HG03521 (cell line): ENCODE data around the gene RMRP.
A peak's percentile ranks its signal among the peaks of the same experiment; 100 is the strongest.
"Not testable (repeated sequence)": the region's sequence is repeated elsewhere in the genome, so short reads cannot be mapped to it uniquely, and the experiment has no call there.

Experiments used
- ATAC-seq: cut with Tn5 transposase; IDR thresholded peaks from one replicate; pipeline ENCODE4 v1.9.1; 2021; ENCODE audit warnings: mild to moderate bottlenecking, moderate library complexity; ENCODE audit not compliant: unreplicated experiment

The RMRP gene

DNA sequence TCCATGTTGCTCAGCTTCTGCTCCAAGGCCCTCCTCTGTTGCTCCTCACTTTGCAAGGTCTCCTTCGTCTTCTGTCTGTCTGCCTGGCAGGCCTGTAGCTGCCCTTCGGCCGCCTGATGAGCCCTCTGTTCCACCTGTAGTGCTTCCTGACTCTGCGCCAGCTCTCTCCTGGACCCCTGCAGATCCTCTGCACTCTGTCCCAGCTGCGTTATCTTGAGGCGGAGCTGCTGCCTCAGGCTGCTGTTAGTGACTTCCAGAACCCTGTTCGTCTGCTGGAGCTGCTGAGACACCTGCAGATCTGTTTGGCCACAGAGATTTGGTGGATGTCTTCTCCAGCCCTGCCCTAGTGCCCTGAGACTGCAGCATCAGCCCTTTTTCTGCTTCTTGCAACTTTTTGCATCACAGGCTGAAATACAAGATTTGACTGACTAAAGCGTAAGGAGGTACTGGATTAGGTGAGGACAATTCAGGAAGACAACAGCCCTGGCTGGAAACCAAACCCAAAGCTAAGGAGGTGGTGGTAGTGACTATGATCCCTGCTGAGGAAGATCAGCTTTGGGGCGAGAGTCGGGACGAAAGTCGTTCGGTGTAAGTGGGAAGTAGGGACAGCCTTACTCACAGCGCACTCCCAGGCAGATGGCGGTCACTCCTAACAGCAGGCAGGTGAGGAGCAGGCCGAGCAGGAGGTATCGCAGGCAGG, 41.7 kb downstream of the RMRP start:
- no peak for ATAC-seq

DNA sequence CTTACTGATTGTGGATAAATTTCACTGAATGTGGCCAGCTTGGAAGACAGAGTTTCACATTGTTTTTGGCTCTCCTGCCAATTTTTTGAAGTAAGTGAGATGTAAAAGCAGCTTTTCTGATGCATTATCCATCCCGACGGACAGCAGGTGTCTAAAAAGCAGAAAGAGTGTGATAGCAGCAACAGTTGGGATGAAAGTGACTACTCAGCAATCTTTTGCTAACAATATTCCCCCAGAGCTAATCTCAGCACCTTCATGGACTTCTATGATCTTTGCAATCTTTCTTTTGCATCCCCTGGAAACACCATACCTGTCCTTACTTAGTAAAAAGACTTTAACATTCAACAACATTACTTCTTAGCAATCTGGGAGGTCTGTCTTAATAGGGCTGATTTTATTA, 45.0 kb downstream of the RMRP start:
- ATAC-seq: no peak

DNA sequence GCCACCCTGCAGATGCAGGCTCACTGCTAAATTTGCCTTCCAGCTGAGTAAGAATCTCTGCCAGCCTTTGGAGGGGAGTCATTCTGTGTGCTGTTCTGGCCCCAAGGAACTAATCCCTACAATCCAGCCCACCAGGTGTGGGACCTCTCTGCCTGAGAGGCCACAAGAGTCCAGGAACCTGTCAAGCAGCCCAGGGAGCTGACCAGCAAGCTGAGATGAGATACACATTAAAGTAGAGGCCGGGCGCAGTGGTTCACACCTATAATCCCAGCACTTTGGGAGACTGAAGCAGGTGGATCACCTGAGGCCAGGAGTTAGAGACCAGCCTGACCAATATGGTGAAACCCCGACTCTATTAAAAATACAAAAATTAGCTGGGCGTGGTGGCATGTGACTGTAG, 45.8 kb downstream of the RMRP start:
- not testable (repeated sequence) for ATAC-seq

DNA sequence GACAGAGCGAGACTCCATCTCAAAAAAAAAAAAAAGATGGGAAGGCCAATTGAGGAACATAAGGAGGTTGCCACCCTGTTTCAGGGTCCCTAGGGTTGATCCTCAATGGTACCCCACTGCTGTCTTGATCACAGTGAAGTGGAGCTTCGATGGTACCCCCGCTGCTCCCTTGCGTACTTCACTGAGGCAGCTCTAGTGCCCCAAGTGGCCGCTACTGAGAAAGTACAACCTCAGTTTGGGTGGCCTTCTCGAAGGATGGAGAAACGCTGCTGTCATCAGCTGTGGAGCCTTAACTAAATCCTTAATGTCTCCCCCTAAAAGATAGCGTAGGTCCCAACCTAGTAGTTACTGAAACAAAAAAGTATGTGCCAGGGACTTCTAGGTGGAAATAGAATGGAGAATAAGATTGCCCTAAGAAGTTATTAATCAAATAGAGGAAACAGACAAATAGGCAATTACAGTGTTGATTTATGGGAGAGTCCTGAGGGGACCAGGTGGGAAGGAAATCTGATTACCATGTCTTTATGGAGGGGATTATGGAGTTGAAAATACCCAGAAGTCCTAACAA, 46.5 kb downstream of the RMRP start:
- ATAC-seq: peak; percentile 42

DNA sequence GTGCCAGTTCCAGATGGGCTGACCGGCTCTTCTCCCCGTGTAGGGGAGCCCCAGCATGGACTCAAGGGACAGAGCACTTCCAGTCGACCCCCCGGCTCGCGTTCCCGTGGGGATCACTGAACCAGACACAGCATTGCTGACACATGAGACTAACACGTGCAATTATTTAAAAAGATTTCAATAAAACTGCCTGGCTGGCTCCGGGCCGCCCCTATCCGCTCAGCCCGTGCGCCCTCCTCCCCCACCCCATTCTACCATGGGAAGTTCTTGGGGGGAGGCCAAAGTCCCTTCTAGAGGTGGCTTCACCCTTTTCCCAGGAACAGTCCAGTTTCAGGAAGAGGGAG, 48.0 kb downstream of the RMRP start:
- ATAC-seq: no peak

DNA sequence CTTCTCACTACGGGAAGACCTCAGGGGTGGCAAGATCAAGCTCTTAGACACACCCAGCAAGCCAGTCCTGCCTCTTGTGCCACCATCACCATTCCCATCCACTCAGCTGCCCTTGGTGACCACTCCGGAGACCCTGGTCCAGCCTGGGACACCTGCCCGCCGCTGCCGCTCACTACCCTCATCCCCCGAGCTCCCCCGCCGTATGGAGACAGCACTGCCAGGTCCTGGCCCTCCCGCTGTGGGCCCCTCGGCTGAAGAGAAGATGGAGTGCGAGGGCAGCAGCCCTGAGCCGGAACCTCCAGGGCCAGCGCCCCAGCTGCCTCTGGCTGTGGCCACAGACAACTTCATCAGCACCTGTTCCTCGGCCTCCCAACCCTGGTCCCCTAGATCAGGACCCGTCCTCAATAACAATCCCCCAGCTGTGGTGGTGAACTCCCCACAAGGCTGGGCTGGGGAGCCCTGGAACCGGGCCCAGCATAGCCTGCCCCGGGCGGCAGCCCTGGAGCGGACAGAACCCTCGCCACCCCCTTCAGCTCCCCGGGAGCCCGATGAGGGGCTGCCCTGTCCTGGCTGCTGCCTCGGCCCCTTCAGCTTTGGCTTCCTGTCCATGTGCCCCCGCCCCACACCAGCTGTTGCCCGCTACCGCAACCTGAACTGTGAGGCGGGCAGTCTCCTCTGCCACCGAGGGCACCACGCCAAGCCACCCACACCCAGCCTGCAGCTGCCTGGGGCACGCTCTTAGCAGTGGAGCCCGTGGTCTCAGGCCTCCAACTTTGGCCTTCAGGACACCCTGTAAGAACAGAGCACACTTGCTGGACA, 48.6 kb downstream of the RMRP start:
- no peak for ATAC-seq

DNA sequence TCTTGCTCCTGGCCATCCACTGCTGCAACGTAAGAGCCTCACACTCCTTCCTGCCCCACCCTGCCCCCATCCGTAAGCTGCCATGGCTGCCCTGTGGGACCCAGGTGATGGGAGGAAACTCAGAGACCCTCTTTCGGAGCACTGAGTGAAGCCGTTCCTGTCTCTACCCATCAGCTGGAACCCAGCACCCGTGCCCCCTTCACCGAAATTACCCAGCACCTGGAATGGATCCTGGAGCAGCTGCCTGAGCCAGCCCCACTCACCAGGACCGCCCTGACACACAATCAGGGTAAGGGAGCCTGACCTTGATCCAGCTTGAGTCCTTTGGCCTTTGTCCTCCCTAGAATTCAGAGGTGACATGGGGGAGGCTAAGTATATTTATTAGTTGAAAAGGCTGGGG, 49.6 kb downstream of the RMRP start:
- no peak for ATAC-seq
